SHP77 treated with DMSO at 0.1 percent for 48 hours (cell line): Measurements from ENCODE around the gene ALOXE3.

Source experiments
- DNase-seq: peaks from one replicate; lab custom pipeline; 2025; lab: John Stamatoyannopoulos, UW

Gene ALOXE3

GRCh38 chr17:8153957-8154607 lies 35.8 kb upstream of the ALOXE3 start:
- peak; percentile 88 for DNase-seq

- no peak for DNase-seq
Observed at GRCh38 chr17:8153525-8153956, 35.2 kb upstream of the ALOXE3 start.

- DNase-seq, result no peak
Observed at GRCh38 chr17:8153031-8153451, 34.7 kb upstream of the ALOXE3 start.

- peak; percentile 94 for DNase-seq
Observed at GRCh38 chr17:8152112-8152775, 33.9 kb upstream of the ALOXE3 start, which contains the start of gene PER1. Gene PER1, minus strand, starts transcription at chr17:8152404. Its CDS starts 1,698 bp downstream, at chr17:8150706.

- DNase-seq, result no peak
Observed at GRCh38 chr17:8151641-8152111, 33.4 kb upstream of the ALOXE3 start.

GRCh38 chr17:8151120-8151640 lies 32.9 kb upstream of the ALOXE3 start:
- DNase-seq, result peak; percentile 83

- DNase-seq, result no peak
Observed at GRCh38 chr17:8150194-8151119, 32.1 kb upstream of the ALOXE3 start.

GRCh38 chr17:8149419-8150193 lies 31.3 kb upstream of the ALOXE3 start:
- no peak for DNase-seq

- no peak for DNase-seq
Observed at GRCh38 chr17:8148560-8148959, 30.2 kb upstream of the ALOXE3 start.

- DNase-seq, result no peak
Observed at GRCh38 chr17:8147805-8148404, 29.6 kb upstream of the ALOXE3 start.

- DNase-seq, result no peak
Observed at GRCh38 chr17:8147141-8147804, 29.0 kb upstream of the ALOXE3 start.

GRCh38 chr17:8146381-8147140 lies 28.2 kb upstream of the ALOXE3 start:
- no peak for DNase-seq

- no peak for DNase-seq
Observed at GRCh38 chr17:8145811-8146210, 27.5 kb upstream of the ALOXE3 start.

GRCh38 chr17:8144401-8145231 lies 26.3 kb upstream of the ALOXE3 start:
- DNase-seq, result no peak

GRCh38 chr17:8143581-8144400 lies 25.5 kb upstream of the ALOXE3 start:
- DNase-seq, result no peak

GRCh38 chr17:8142887-8143580 lies 24.7 kb upstream of the ALOXE3 start:
- DNase-seq, result no peak
